Stimulated activated CD4-positive, alpha-beta T cell treated with anti-CD3 and anti-CD28 coated beads, Interleukin-12 subunit alpha, Interleukin-12 subunit beta, amount 100 ng/mL, for 24 hours (primary cell): Measurements from ENCODE around the gene BCAS3.
"Not testable (repeated sequence)": the region's sequence is repeated elsewhere in the genome, so short reads cannot be mapped to it uniquely, and the experiment has no call there.

Experiments
- DNase-seq, 2 experiments: peaks; one replicate each; pipeline ENCODE4 v3.0.0-alpha.2; 2020; ENCODE audit warnings: low read depth in 2 of 2

The BCAS3 gene

DNA sequence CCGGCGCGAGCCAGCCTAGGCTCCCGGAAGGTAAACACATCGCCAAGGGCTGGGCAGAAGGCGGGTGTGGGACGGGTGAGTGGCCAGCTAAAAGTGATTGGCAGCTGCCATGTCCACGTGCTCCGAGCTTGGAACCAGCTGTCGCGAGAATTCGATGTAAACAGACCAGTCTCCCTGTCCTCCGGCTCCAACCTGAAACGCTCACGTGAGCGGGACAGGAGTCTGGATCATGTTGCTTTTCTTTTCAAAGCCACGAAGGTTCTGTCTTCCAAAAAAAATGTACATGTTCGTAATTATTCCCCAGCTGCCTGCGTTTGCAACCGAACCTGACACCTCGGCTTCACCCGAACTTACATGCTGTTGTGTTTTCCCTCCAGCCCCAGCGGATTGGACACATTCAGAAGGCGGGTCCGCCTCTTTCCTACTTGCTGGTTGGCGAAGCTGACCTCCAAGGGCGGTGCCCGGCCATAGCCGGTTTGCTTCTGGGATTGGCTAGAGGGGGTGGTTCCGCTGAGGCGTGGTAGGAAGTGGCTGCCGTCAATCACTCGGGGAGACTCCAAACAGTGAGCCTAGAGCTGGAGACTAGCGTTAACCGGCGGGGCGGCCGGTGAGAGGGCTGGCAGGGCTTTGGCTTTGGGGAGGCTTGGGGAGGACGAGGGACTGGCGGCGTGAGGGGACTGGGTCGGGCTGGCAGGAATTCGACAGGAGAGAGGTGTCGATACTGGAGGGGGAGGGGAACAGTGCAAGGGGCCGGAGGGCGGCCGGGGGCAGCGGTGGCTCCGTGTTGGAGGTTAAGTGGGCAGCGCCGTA lies at the start of gene BCAS3:
TSS of gene BCAS3 (plus strand) at position 544 of the 810 bp plus-strand sequence.
- peak; percentile 95 for DNase-seq

DNA sequence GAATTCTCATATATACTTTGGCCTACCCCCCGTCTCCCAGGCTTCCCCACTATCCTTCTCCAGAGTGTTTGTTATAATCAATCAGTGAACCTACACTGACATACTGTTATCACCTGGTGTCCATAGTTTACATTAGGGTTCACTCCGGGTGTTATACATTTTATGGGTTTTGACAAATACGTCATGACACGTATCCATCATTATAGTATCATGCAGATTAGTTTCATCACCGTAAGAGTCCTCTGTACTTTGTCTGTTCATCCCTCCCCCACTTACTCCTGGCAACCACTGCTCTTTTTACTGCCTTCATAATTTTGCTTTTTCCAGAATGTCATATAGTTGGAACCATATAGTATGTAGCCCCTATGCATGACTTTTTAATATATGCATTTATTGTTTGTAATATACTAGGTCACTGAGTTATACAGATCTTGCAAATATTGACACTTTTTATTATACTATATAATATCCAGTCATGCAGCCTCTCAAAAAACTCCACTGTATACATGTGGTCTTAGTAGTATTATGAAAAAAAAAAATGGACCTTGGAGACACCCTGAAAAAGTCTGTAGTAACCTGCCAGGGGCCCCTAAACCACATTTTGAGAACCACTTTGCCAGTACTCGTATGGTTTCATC lies 49.3 kb upstream of the BCAS3 start:
- DNase-seq = no peak

DNA sequence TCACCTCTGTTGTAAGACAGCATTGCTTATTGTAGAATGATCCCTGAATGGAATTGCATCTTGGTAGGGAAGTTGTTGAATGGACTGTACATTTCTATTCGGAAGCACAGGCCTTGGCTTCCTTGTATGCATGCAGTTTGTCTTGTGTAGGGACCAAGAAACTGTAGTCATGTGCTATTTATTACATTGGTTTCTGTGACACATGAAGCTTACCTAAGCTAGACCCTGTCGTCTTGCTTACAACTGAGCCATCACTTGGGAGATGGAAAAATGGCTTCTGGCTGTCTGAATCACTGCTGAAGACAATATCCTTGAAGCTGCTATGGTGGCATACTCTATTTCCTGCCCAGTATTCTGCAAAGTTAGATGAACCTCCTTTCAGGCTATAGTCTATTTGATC lies 48.5 kb upstream of the BCAS3 start:
- no peak for DNase-seq

DNA sequence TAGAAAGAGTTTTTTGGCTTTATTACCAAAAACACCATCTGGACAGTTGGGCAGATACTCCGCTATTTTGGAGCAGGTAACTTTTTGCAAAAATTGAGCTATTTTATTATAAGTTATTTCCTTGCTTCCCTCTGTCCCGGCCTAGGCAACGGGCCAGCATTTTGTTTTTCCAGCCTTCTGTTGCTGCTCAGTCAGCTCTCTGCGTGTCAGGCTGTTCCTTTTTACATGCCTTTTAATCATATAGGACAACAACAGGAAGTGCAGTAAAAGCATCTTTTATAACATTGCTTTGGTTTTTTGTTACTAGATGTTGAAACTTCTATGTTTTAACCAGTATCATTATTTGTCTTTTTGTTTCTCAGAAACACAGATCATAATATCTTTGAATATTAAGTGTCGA lies 47.3 kb upstream of the BCAS3 start:
- DNase-seq = no peak

DNA sequence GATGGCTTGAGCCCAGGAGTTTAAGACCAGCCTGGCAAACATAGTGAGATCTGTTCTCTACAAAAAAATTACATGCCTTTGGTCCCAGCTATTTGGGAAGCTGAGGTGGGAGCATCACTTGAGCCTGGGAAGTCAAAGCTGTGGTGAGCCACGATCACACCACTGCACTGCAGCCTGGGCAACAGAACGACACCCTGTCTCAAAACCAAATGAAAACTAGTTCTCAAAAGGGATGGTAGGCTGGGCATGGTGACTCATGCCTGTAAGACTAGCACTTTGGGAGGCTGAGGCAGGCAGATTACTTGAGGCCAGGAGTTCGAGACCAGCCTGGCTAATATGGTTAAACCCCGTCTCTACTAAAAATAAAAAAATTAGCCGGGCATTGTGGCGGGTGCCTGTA lies 46.5 kb upstream of the BCAS3 start:
- DNase-seq = no peak

DNA sequence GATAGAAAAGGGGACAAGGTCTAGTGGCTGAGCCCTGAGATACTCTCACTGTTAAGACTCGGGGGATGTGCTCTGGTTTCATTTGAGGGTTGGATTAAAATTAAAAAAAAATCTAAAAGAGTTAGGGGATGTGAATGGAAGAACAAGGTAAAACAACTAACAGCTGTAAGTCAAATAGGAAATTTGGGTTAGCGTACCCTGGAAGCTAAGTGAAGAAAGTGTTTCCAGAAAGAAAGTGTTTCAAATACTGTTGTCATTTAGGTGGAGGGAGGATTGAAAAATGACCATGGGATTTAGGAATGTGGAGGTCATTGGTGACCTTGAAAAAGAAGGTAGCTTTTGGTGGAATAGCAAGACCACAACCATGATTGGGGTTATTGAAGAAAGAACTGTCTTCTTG lies 40.0 kb upstream of the BCAS3 start:
- no peak for DNase-seq

DNA sequence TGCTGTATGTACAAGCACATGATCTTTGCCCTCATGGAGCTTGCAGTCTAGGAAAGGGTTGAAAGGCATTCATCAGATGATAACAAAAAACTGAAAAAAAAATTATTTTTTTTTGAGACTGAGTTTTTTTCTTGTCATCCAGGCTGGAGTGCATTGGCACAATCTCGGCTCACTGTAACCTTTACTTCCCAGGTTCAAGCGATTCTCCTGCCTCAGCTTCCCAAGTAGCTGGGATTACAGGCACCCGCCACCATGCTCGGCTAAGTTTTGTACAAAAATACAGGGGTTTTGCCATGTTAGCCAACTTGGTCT lies 38.7 kb upstream of the BCAS3 start:
- DNase-seq = no peak

DNA sequence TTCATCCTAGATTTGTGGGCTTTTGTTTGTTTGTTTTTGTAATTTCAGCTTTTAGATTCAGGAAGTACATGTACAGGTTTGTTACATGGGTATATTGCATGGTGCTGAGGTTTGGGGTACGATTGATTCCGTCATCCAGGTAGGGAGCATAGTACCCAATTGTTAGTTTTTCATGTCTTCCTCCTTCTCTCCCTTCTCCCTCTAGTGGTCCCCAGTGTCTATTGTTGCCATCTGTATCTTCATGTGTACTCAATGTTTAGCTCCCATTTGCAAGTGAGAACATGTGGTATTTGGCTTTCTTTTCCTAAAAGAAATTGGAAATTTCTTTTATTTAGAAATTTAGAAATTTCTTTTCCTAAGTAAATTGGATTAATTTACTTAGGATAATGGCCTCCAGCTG lies 37.1 kb upstream of the BCAS3 start:
- no peak for DNase-seq

DNA sequence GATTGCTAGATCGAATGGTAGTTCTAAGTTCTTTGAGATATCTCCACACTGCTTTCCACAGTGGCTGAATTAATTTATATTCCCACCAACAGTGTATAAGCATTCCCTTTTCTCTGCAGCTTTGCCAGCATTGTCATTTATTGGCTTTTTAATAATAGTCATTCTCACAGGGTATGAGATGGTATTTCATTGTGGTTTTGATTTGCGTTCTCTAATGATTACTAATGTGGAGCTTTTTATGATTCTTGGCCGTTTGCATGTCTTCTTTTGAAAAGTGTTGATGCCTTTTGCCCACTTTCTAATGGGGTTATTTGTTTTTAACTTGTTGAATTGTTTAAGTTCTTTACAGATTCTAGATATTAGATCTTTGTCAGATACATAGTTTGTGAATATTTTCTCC lies 36.5 kb upstream of the BCAS3 start:
- no peak for DNase-seq

DNA sequence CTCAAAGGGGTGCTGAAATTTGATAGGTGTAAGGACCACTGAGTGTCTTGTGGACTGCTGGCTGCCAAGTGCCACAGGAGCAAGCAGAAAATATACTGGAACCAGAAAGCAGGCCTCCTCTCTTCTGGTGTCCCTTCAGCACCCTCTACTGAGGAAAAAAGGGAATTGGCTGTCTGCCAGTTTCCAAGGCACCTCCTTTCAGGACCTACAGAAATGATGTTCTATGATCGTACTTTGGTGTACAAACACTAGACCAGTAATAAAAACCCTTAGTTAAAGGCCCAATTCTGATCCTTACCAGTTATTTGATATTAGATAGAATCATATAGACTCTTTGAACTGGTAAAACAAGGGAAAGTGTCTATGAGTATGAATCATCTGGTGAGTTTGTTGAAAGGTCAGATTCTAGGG lies 35.8 kb upstream of the BCAS3 start:
- DNase-seq = peak; percentile 2 to 26

DNA sequence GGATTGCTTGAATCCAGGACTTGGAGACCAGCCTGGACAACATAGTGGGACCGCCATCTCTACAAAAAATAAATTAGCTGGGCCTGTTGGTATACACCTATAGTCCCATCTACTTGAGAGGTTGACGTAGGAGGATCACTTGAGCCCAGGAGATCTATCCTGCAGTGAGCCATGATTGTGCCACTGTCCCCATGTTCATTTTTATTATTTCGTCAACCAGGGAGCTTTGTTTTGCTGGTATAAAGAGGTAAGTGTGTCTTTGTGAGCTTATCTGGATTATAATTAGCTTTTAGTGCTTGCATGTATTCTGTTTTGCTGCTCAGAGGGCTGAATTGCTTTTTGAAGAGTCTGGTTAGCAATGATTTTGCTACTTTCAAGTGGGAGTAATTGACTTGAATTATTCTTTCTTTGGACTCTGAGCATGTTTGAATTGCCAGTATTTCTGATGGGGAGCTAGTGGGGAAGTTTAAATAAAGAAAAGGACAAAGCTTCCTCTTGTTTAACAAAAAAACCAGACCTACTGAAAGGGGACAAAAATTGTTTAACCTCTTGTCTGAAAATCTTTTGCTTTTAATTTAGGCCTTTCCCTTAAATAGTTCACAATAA lies 31.6 kb upstream of the BCAS3 start:
- DNase-seq = no peak

DNA sequence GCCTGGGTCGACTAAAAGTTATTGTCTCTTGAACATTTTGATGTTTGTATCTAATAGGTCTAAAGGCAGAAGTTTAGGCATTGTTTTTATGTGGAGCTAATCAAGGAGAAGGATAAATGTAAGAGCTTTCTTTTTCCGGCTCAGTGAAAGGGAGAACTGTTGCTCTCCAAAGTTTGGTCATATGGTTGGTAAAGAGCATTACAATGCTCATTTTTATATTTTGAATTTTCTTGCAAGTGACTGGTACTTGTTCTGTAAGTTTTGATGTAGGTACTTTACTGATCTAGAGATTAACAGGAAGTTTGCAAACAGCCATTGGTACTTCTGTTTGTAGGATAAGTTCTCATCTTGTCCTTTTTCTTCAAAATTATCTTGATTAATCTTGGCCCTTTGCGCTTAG lies 30.9 kb upstream of the BCAS3 start:
- DNase-seq = no peak

DNA sequence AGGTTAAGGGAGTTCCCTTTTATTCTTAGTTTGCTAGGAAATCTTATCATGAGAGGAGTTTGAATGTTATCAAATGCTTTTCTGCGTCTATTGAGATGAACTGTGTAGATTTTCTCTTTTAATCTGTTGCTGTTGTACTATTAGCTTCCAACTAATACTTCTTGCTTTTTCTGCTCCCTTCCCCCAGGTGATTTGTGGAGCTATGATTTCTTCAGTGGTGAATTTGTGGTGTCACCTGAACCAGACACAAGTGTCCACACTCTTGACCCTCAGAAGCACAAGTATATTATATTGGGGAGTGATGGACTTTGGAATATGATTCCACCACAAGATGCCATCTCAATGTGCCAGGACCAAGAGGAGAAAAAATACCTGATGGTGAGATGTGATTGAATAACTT lies 29.9 kb upstream of the BCAS3 start:
- DNase-seq = no peak

DNA sequence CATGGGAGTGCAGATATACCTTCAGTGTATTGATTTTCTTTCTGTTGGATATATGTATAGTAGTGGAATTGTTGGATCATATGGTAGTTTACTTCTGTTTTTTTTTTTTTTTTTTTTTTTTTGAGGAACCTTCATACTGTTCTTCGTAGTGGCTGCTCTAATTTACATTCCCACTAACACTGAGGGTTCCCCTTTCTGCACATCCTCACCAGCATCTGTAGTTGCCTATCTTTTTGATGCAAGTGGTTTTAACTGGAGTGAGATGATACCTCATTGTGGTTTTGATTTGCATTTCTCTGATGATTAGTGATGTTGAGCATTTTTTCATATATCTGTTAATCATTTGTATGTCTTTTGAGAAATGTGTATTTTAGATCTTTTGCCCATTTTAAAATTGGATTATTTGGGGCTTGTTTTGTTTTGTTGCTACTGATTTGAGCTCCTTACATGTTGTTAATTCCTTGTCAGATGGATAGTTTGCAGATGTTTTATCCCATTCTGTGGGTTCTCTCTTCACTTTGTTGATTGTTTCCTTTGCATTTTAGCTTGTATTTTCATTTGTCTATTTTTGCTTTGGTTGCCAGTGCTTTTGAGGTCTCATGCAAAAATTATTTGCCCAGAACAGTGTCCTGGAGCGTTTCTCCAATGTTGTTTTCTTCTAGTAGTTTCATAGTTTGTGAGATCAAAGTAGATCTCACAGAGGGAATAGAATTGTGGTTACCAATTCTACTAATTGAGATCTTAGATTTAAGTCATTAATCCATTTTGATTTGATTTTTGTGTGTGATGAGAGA lies 25.0 kb upstream of the BCAS3 start:
- DNase-seq = no peak

DNA sequence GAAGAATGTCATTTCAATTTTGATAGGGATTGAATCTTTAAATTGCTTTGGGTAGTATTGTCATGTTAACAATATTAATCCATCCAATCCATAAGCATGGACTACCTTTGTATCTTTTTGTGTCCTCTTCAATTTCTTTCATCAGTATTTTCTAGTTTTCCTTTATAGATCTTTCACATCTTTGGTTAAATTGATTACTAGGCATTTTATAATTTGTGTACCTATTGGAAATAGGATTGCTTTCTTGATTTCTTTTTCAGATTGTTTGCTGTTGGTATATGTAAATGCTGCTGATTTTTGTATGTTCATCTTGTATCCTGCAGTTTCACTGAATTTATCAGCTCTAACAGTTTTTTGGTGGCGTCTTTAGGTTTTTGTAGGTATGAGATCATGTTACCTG lies 24.1 kb upstream of the BCAS3 start:
- DNase-seq = no peak

DNA sequence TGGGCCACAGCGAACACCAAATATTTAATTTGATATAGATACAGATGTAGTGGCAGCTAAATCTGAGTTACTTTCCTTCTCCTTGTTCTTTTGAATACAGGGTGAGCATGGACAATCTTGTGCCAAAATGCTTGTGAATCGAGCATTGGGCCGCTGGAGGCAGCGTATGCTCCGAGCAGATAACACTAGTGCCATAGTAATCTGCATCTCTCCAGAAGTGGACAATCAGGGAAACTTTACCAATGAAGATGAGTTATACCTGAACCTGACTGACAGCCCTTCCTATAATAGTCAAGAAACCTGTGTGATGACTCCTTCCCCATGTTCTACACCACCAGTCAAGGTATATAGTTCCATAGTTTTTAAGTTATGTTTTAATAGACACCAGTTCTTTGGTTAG lies 21.2 kb upstream of the BCAS3 start:
- DNase-seq = no peak

DNA sequence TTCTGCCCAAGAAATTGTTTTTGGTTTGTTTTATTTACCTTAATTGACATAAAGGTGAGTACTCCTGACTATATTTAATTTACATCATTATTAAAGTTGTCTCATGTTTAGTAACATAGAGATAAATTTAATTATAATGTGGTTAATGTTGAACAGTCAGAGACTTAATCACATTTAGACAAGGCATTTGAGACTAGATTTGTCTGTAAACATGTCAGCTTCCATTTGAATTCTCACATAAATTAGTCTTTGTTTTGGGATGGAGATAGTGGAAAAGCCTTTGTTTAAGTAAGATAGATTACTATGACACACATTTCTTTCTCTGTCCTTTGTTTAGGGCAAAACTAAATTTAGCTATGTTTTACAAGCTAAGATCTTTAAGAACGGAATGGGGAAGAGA lies 18.5 kb upstream of the BCAS3 start:
- DNase-seq = no peak

DNA sequence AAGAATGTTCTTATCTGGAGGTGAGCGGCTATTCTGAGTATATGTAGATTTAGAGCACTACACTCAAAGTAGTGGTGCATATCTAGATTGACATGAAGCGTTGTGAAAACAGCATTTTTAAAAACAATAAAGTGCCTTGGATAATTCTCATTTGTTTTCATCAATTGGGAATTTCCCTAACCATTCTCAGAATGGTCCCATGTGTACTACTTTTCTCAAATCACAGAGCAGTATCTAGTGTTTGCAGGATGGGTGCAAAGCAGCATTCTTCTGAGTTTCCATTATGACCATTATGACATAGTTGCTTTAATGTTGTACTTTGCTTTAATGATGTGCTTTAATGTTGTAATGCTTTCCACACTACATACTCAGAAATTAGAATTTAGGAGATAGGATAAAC lies 16.2 kb upstream of the BCAS3 start:
- DNase-seq = no peak

DNA sequence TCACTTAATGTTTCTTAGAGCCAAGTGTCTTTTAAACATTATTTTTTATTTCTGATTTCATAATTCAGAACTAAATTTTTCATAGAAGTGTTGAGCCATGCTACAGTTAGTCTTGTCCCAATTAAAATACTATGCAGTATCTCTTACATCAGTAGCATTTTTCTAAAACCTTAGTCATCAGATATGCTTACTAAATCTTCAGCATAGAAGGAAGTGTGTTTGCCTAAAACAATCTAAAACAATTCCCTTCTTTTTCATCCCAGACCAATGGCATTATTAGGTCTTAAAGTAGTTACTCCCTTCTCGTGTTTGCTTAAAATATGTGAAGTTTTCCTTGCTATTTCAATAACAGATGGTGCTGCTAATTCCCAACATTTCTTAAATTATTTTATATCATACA lies 13.6 kb upstream of the BCAS3 start:
- no peak for DNase-seq

DNA sequence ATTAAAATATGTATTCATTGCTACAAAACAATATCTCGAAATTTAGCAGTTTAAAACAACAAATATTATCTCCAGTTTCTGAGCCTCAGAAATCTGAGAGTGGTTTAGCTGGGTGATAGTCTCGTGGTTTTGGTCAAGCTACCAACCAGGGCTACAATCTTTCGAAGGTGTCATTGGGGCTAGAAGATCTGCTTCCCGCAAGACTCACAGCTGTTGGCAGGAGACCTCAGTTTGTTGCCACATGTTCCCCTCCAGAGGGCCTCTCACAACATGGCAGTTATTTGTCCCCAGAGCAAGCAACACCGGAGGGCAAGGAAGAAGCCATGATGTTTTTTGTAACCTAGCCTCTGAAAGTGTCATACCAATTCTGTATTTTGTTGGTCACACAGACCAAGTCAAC lies 12.0 kb upstream of the BCAS3 start:
- no peak for DNase-seq

DNA sequence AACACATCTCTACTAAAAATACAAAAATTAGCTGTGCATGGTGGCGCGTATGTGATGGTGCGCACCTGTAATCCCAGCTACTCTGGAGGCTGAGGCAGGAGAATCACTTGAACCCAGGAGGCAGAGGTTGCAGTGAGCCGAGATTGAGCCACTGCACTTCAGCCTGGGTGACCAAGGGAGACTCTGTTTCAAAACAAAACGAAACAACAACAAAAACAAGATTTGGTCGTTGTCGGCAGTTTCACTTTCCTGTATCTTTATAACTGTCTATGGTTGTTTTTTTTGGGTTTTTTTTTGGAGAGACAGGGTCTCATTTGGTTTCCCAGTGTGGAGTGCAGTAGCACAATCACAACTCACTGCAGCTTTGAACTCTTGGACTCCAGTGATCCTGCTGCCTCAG lies 8.9 kb upstream of the BCAS3 start:
- DNase-seq = not testable (repeated sequence)

DNA sequence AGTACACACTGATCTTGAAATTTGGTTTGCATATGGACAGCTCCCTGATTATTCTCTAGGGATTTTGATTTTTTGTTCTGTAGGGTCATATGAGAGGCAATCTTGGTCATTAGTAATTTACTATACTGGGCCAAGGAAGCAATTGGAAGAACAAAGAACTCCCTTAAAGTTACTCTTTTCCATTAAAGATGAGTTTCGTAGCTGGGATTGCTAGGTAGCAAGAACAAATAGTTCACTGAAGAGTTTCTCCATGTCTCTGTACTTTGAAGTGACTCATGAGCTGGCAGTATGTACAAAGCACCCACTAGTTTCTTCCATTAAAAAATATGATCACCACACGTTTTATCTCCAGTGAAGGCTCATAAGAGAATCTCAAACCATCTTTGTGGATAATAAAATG lies 6.2 kb upstream of the BCAS3 start:
- no peak for DNase-seq

DNA sequence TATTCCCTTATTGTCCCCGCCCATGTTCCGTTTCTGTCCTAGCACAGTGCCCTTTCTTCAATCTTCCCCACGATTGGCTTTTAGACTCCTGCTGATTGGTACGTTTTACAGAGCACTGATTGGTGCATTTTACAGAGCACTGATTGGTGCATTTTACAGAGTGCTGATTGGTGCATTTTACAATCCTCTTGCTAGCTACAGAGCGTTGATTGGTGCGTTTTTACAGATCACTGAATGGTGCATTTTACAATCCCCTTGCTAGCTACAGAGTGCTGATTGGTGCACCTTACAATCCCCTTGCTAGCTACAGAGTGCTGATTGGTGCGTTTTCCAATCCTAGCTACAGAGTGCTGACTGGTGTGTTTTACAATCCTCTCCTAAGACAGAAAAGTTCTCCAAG lies 3.0 kb upstream of the BCAS3 start:
- not testable (repeated sequence) for DNase-seq
